B cell (primary cell): ENCODE measurements around the gene EEF2KMT. TPM values are rescaled to one million over a fixed set of nuclear protein-coding genes. Genes with fewer than 3 reads are reported as not detected.

ENCODE experiments used
- ATAC-seq: fragments of 200-7000 bp; cut with Tn5 transposase; one replicate; pipeline ENCODE4 v1.10.0; 2021; ENCODE audit warnings: low read depth, mild to moderate bottlenecking, moderate number of reproducible peaks, moderate library complexity
- CTCF ChIA-PET: fragments of 350-600 bp; sonication (Branson Sonifier 250); formaldehyde crosslinking; loops from one replicate; lab custom pipeline; 2021; ENCODE audit warnings: antibody characterized with exemption, inconsistent platforms; lab: Charles Lee
- POLR2A ChIA-PET: fragments of 350-600 bp; sonication (Branson Sonifier 250); formaldehyde crosslinking; loops from one replicate; lab custom pipeline; 2021; ENCODE audit warnings: antibody characterized with exemption; lab: Charles Lee
- DNase-seq: peaks from one replicate; pipeline ENCODE4 v3.0.0; 2013
- H2AFZ ChIP-seq: 2 replicates; pipeline ENCODE4 v1.6.1; 2012; ENCODE audit warnings: mild to moderate bottlenecking, low read depth, low read length; ENCODE audit not compliant: insufficient read depth, poor library complexity, severe bottlenecking
- H3K27ac ChIP-seq, 2 donors: 1 replicate in 1 of 2; 2 replicates in 1 of 2; pipeline ENCODE4 v1.5.1; 2012 to 2013; ENCODE audit warnings: low read length in 2 of 2, mild to moderate bottlenecking in 2 of 2, moderate library complexity in 1 of 2
- H3K27me3 ChIP-seq, 4 experiments: fragments of 200-600 bp in 1 of 4; sonication (generic) in 1 of 4; replicated peaks in 1 of 4; 1 replicate in 2 of 4; 2 replicates in 2 of 4; pipeline versions ENCODE4 v1.6.1 to v1.7.0; 2013 to 2016; ENCODE audit warnings: low read length in 3 of 4, mild to moderate bottlenecking in 2 of 4, mixed read lengths in 1 of 4, moderate library complexity in 1 of 4; ENCODE audit not compliant: insufficient read depth in 4 of 4, control insufficient read depth in 3 of 4; ENCODE audit errors: control extremely low read depth in 1 of 4
- H3K36me3 ChIP-seq, 2 experiments: replicated peaks in 1 of 2; 1 replicate in 1 of 2; 2 replicates in 1 of 2; pipeline versions ENCODE4 v1.6.1 to v1.7.1; 2013; ENCODE audit warnings: low read length in 1 of 2; ENCODE audit not compliant: insufficient read depth in 2 of 2, control insufficient read depth in 1 of 2; ENCODE audit errors: control extremely low read depth in 1 of 2, extremely low read depth in 1 of 2
- H3K4me1 ChIP-seq, 2 donors: fragments of 200-600 bp in 1 of 2; sonication (generic) in 1 of 2; 1 replicate in 1 of 2; 2 replicates in 1 of 2; pipeline versions ENCODE4 v1.5.1 to v1.6.1; 2013 to 2017; ENCODE audit warnings: low read length in 2 of 2; ENCODE audit not compliant: control insufficient read depth in 2 of 2, insufficient read depth in 2 of 2
- H3K4me2 ChIP-seq: replicated peaks from 2 replicates; pipeline ENCODE3; 2012; ENCODE audit warnings: mild to moderate bottlenecking, low read depth, low read length; ENCODE audit not compliant: poor library complexity, severe bottlenecking
- H3K4me3 ChIP-seq, 5 experiments: fragments of 200-600 bp in 1 of 5; sonication (generic) in 1 of 5; 1 replicate in 3 of 5; 2 replicates in 2 of 5; pipeline versions ENCODE4 v1.5.1 to v1.7.0; 2011 to 2016; ENCODE audit warnings: low read length in 4 of 5, mild to moderate bottlenecking in 4 of 5, low read depth in 2 of 5, control low read depth in 1 of 5, moderate library complexity in 1 of 5; ENCODE audit not compliant: insufficient read depth in 1 of 5; ENCODE audit errors: control extremely low read depth in 1 of 5, extremely low read depth in 1 of 5
- H3K79me2 ChIP-seq: fragments of 200-600 bp; sonication (generic); one replicate; pipeline ENCODE4 v1.6.0; 2016; ENCODE audit warnings: low read length; ENCODE audit not compliant: control insufficient read depth, insufficient read depth
- H3K9ac ChIP-seq: fragments of 200-600 bp; sonication (generic); 2 replicates; pipeline ENCODE4 v1.6.1; 2017; ENCODE audit warnings: mild to moderate bottlenecking, low read length, moderate library complexity
- H3K9me3 ChIP-seq, 3 donors: one replicate each; pipeline versions ENCODE4 v1.6.1 to v1.7.1; 2013; ENCODE audit warnings: low read length in 2 of 3; ENCODE audit not compliant: control insufficient read depth in 2 of 3, insufficient read depth in 1 of 3; ENCODE audit errors: control extremely low read depth in 1 of 3
- H4K20me1 ChIP-seq: 2 replicates; pipeline ENCODE4 v1.6.0; 2012; ENCODE audit warnings: mild to moderate bottlenecking, low read length; ENCODE audit not compliant: insufficient read depth, control insufficient read depth, poor library complexity, severe bottlenecking
- H3K27ac Mint-ChIP-seq: one replicate; pipeline ENCODE4 v1.8.0; 2021; ENCODE audit warnings: mixed read lengths
- H3K27me3 Mint-ChIP-seq: one replicate; pipeline ENCODE4 v1.8.0; 2021; ENCODE audit warnings: mixed read lengths
- H3K4me1 Mint-ChIP-seq: one replicate; pipeline ENCODE4 v1.8.0; 2021; ENCODE audit warnings: mixed read lengths
- H3K4me3 Mint-ChIP-seq: one replicate; pipeline ENCODE4 v1.8.0; 2021; ENCODE audit warnings: mixed read lengths
- H3K9me3 Mint-ChIP-seq: one replicate; pipeline ENCODE4 v1.8.0; 2022; ENCODE audit warnings: mixed read lengths; ENCODE audit not compliant: insufficient read depth
- CTCF ChIP-seq: fragments of 200-600 bp; IDR thresholded peaks from one replicate; pipeline ENCODE4 v1.8.0; 2022; ENCODE audit warnings: antibody characterized with exemption, mild to moderate bottlenecking
- EZH2 ChIP-seq: IDR thresholded peaks from 2 replicates; pipeline ENCODE4 v1.6.1; 2012; ENCODE audit warnings: borderline replicate concordance, low read depth, mild to moderate bottlenecking, moderate library complexity, low read length; ENCODE audit not compliant: insufficient read depth, poor library complexity, severe bottlenecking
- WGBS: methylation state at CpG from one replicate; pipeline ENCODE4 v1.1.5; 2013; ENCODE audit warnings: missing lambda C conversion rate; ENCODE audit not compliant: insufficient coverage; 5-methylcytosine and 5-hydroxymethylcytosine counted together
- intact Hi-C: fragments of 100-400 bp; cut with micrococcal nuclease; formaldehyde crosslinking; loops from one replicate; pipeline ENCODE4 v1.10.0; 2022
- polyA plus RNA-seq: library from polyadenylated mRNA; depleted of rRNA; stranded (reverse); fragments of >200 nt; gene quantifications from 2 replicates; pipeline ENCODE4 v1.2.3, GENCODE V29; 2012
- total RNA-seq, 2 donors: library from RNA; stranded (reverse); fragments of 120-200 nt in 1 of 2; gene quantifications; 1 replicate in 1 of 2; 2 replicates in 1 of 2; pipeline versions ENCODE4 v1.2.3 to v1.2.4, GENCODE V29; 2013 to 2022

The EEF2KMT gene
- total and polyA plus RNA-seq, 2 donors (not counting 1 experiment from before 2014, with no cell fraction given): 7.8 to 8.0 TPM

- Histone ChIP-seq H4K20me1 (no peaks in the 10 kb centered on the region), H3K9ac (no peak overlapping the region), H3K27ac (peak overlapping the region; percentile 81 to 90), H3K4me1 (peaks cover 14 to 18% of the 10 kb centered on the region in 2 donors), H2AFZ (peak overlapping the region; percentile 97), H3K79me2 (peaks cover 15% of the 10 kb centered on the region), H3K36me3 (peaks cover 0 to 10% of the 10 kb centered on the region in 2 experiments), H3K9me3 (no peaks in the 10 kb centered on the region), H3K27me3 (no peaks in the 10 kb centered on the region), H3K4me2 (no peak overlapping the region), H3K4me3 (no peak overlapping the region)
- peak overlapping the region; percentile 99 for H3K27ac Mint-ChIP-seq
- no peak for DNase-seq
- TF ChIP-seq CTCF: no peak
- TF ChIP-seq EZH2: no peak
- POLR2A ChIA-PET: no interaction called here
- H3K9me3 Mint-ChIP-seq: no peaks in the 10 kb centered on the region
- H3K27me3 Mint-ChIP-seq: peaks cover 3% of the 10 kb centered on the region
- intact Hi-C loops: loop anchor here (1.0 to 5.0 kb wide), 3 partner anchors 27 to 268 kb away; partner anchors contain the start of genes EEF2KMT, NAGPA and ROGDI
- H3K4me1 Mint-ChIP-seq: peaks cover 27% of the 10 kb centered on the region
- WGBS: 90% methylated on average over 10 of the region's 15 CpGs
- peak overlapping the region; percentile 98 for H3K4me3 Mint-ChIP-seq
- ATAC-seq: no peak
- CTCF ChIA-PET: no interaction called here
These were observed 27.0 kb downstream of the EEF2KMT start for GRCh38 chr16:5070431-5071186.

GRCh38 chr16:5069854-5070253 is 27.7 kb downstream of the EEF2KMT start:
- POLR2A ChIA-PET: no interaction called here
- H3K4me1 Mint-ChIP-seq: peaks cover 27% of the 10 kb centered on the region

More at GRCh38 chr16:5069854-5070253, 27.7 kb downstream of the EEF2KMT start:
- TF ChIP-seq EZH2 (no peak), CTCF (no peak)
- WGBS: 97% methylated on average over 6 of the region's 9 CpGs
- H3K27ac ChIP-seq: no peak overlapping the region
- no peaks in the 10 kb centered on the region for H3K27me3 ChIP-seq
- peaks cover 11% of the 10 kb centered on the region for H3K79me2 ChIP-seq
- Mint-ChIP-seq H3K9me3 (no peaks in the 10 kb centered on the region), H3K4me3 (no peak overlapping the region), H3K27ac (peak overlapping the region; percentile 54), H3K27me3 (peaks cover 3% of the 10 kb centered on the region)
- intact Hi-C loops: loop anchor here (5.0 kb wide), 1 partner anchor 268 kb away; the partner anchor contains the start of gene ROGDI
- no peak overlapping the region for H3K9ac ChIP-seq
- no peak overlapping the region for H3K4me2 ChIP-seq
- CTCF ChIA-PET: no interaction called here
- no peak for ATAC-seq
- no peaks in the 10 kb centered on the region for H3K9me3 ChIP-seq
- no peak for DNase-seq
- peaks cover 0 to 6% of the 10 kb centered on the region in 2 experiments for H3K36me3 ChIP-seq
- H4K20me1 ChIP-seq: no peaks in the 10 kb centered on the region
- H2AFZ ChIP-seq: no peak overlapping the region
- no peak overlapping the region for H3K4me3 ChIP-seq
- H3K4me1 ChIP-seq: peaks cover 14 to 18% of the 10 kb centered on the region in 2 donors
